WTC11 (cell line): ENCODE measurements around the gene SLC35F4. TPM values are rescaled to one million over a fixed set of nuclear protein-coding genes. Genes with fewer than 3 reads are reported as not detected.

Experiments used
- ATAC-seq: fragments of 200-7000 bp; cut with Tn5 transposase; 2 replicates; pipeline ENCODE4 v1.10.0; 2021; ENCODE audit warnings: mild to moderate bottlenecking, moderate library complexity
- CTCF ChIA-PET: fragments of 300-600 bp; sonication (Branson Sonifier 250); formaldehyde crosslinking; loops from one replicate; lab custom pipeline; 2021; ENCODE audit warnings: antibody characterized with exemption; lab: Charles Lee
- POLR2A ChIA-PET: fragments of 350-600 bp; sonication (Branson Sonifier 250); formaldehyde crosslinking; loops from one replicate; lab custom pipeline; 2021; ENCODE audit warnings: antibody characterized with exemption; lab: Charles Lee
- DNase-seq: peaks from one replicate; pipeline ENCODE4 v3.0.0; 2021; ENCODE audit warnings: low spot score
- H3K27ac Mint-ChIP-seq: 2 replicates; pipeline ENCODE4 v1.8.0; 2021; ENCODE audit warnings: mixed read lengths
- H3K27me3 Mint-ChIP-seq: 2 replicates; pipeline ENCODE4 v1.8.0; 2021; ENCODE audit warnings: low read depth, mild to moderate bottlenecking, moderate library complexity, mixed read lengths
- H3K36me3 Mint-ChIP-seq: 2 replicates; pipeline ENCODE4 v1.8.0; 2021; ENCODE audit warnings: mixed read lengths
- H3K4me1 Mint-ChIP-seq: 2 replicates; pipeline ENCODE4 v1.8.0; 2022; ENCODE audit warnings: mixed read lengths
- H3K4me3 Mint-ChIP-seq: 2 replicates; pipeline ENCODE4 v1.8.0; 2021; ENCODE audit warnings: mild to moderate bottlenecking, moderate library complexity, mixed read lengths
- H3K9me3 Mint-ChIP-seq: 2 replicates; pipeline ENCODE4 v1.8.0; 2021; ENCODE audit warnings: mixed read lengths
- CBFB ChIP-seq: sonication (generic); formaldehyde crosslinking; IDR thresholded peaks from 2 replicates; pipeline ENCODE4 v1.8.1; 2022; ENCODE audit warnings: mild to moderate bottlenecking, low read depth, missing genetic modification reagents
- E2F4 ChIP-seq: sonication (generic); formaldehyde crosslinking; IDR thresholded peaks from 2 replicates; pipeline ENCODE4 v1.8.1; 2022; ENCODE audit warnings: low read depth, mild to moderate bottlenecking, moderate library complexity, missing genetic modification reagents, borderline replicate concordance
- ERG ChIP-seq: fragments of 250-450 bp; sonication (Bioruptor Pico); IDR thresholded peaks from 2 replicates; pipeline ENCODE4 v1.8.0; 2021; ENCODE audit warnings: mild to moderate bottlenecking
- FOXJ3 ChIP-seq: sonication (generic); formaldehyde crosslinking; IDR thresholded peaks from 2 replicates; pipeline ENCODE4 v1.9.0; 2021; ENCODE audit warnings: missing genetic modification reagents, mild to moderate bottlenecking, borderline replicate concordance
- FOXP1 ChIP-seq: sonication (generic); formaldehyde crosslinking; IDR thresholded peaks from 2 replicates; pipeline ENCODE4 v1.8.0; 2022; ENCODE audit warnings: missing genetic modification reagents, mild to moderate bottlenecking, moderate library complexity, borderline replicate concordance
- FOXP4 ChIP-seq: sonication (generic); formaldehyde crosslinking; IDR thresholded peaks from 2 replicates; pipeline ENCODE4 v1.8.0; 2022; ENCODE audit warnings: mild to moderate bottlenecking, missing genetic modification reagents
- IRF1 ChIP-seq: sonication (generic); formaldehyde crosslinking; IDR thresholded peaks from 2 replicates; pipeline ENCODE4 v1.8.0; 2023; ENCODE audit warnings: missing genetic modification reagents
- IRF2 ChIP-seq: sonication (generic); formaldehyde crosslinking; IDR thresholded peaks from 2 replicates; pipeline ENCODE4 v1.8.0; 2022; ENCODE audit warnings: low read depth, missing genetic modification reagents, borderline replicate concordance
- JUN ChIP-seq: sonication (generic); formaldehyde crosslinking; IDR thresholded peaks from 2 replicates; pipeline ENCODE4 v1.8.0; 2023; ENCODE audit warnings: mild to moderate bottlenecking, missing genetic modification reagents
- MAX ChIP-seq: sonication (generic); formaldehyde crosslinking; IDR thresholded peaks from 2 replicates; pipeline ENCODE4 v1.8.0; 2022; ENCODE audit warnings: mild to moderate bottlenecking, missing genetic modification reagents
- NFATC4 ChIP-seq: fragments of 250-450 bp; sonication (Bioruptor Pico); IDR thresholded peaks from 2 replicates; pipeline ENCODE4 v1.9.0; 2021; ENCODE audit warnings: mild to moderate bottlenecking
- NR1H2 ChIP-seq: sonication (generic); formaldehyde crosslinking; IDR thresholded peaks from 2 replicates; pipeline ENCODE4 v1.9.0; 2021; ENCODE audit warnings: mild to moderate bottlenecking, moderate library complexity, missing genetic modification reagents
- TEAD1 ChIP-seq: sonication (generic); formaldehyde crosslinking; IDR thresholded peaks from 2 replicates; pipeline ENCODE4 v1.8.0; 2022; ENCODE audit warnings: mild to moderate bottlenecking, missing genetic modification reagents
- TP53 ChIP-seq: sonication (generic); formaldehyde crosslinking; IDR thresholded peaks from 2 replicates; pipeline ENCODE4 v1.8.1; 2023; ENCODE audit warnings: mild to moderate bottlenecking, missing genetic modification reagents
- ZBTB43 ChIP-seq: sonication (generic); formaldehyde crosslinking; IDR thresholded peaks from 2 replicates; pipeline ENCODE4 v1.8.1; 2023; ENCODE audit warnings: mild to moderate bottlenecking, missing genetic modification reagents
- ZNF219 ChIP-seq: sonication (generic); formaldehyde crosslinking; IDR thresholded peaks from 2 replicates; pipeline ENCODE4 v1.8.0; 2023; ENCODE audit warnings: missing genetic modification reagents, mild to moderate bottlenecking, borderline replicate concordance
- ZNF263 ChIP-seq: sonication (generic); formaldehyde crosslinking; IDR thresholded peaks from 2 replicates; pipeline ENCODE4 v1.8.1; 2022; ENCODE audit warnings: low read depth, mild to moderate bottlenecking, moderate library complexity, missing genetic modification reagents
- total RNA-seq: library from RNA; stranded (reverse); gene quantifications from 3 replicates; pipeline ENCODE4 v1.2.3, GENCODE V29; 2021

The SLC35F4 gene
- total RNA-seq, 1 experiment from 2014 or later, result not detected

- no peak for TF ChIP-seq E2F4 (CRISPR knock-in tag)
- no peak for TF ChIP-seq ZNF263 (CRISPR knock-in tag)
- no peak for TF ChIP-seq NFATC4 (CRISPR knock-in tag)
- TF ChIP-seq, all 79 proteins: peak for 0
These were observed 38.1 kb upstream of the SLC35F4 start (continued) for GRCh38 chr14:57903954-57904353.

GRCh38 chr14:57898837-57899572, 33.1 kb upstream of the SLC35F4 start:
- ChIA-PET POLR2A (no interaction called here), CTCF (no interaction called here)
- no peaks in the 10 kb centered on the region; the same call in 1 of the 2 replicates for H3K27me3 Mint-ChIP-seq
- no peak overlapping the region for H3K4me3 Mint-ChIP-seq
- ATAC-seq, result no peak
- TF ChIP-seq FOXP1 (CRISPR knock-in tag), result no peak
- no peak for TF ChIP-seq IRF2 (CRISPR knock-in tag)
- TF ChIP-seq CBFB (CRISPR knock-in tag), result no peak
- TF ChIP-seq IRF1 (CRISPR knock-in tag), result no peak
- TF ChIP-seq ZNF263 (CRISPR knock-in tag), result no peak
- no peak for DNase-seq
- H3K36me3 Mint-ChIP-seq, result no peaks in the 10 kb centered on the region
- H3K9me3 Mint-ChIP-seq, result peaks cover 8% of the 10 kb centered on the region
- no peaks in the 10 kb centered on the region for H3K4me1 Mint-ChIP-seq
- no peak overlapping the region for H3K27ac Mint-ChIP-seq

GRCh38 chr14:57897144-57897748, 31.4 kb upstream of the SLC35F4 start:
- ChIA-PET POLR2A (no interaction called here), CTCF (no interaction called here)
- Mint-ChIP-seq H3K4me1 (no peaks in the 10 kb centered on the region), H3K9me3 (peaks cover 8% of the 10 kb centered on the region), H3K4me3 (no peak overlapping the region), H3K27ac (no peak overlapping the region), H3K36me3 (no peaks in the 10 kb centered on the region), H3K27me3 (no peaks in the 10 kb centered on the region; the same call in 1 of the 2 replicates)
- ATAC-seq (no peak), DNase-seq (no peak)
- no peak for TF ChIP-seq IRF2 (CRISPR knock-in tag)
- no peak for TF ChIP-seq ZNF219 (CRISPR knock-in tag)
- TF ChIP-seq NR1H2 (CRISPR knock-in tag), result no peak
- TF ChIP-seq MAX (CRISPR knock-in tag), result no peak
- TF ChIP-seq ZBTB43 (CRISPR knock-in tag), result no peak
- TF ChIP-seq TEAD1 (CRISPR knock-in tag), result no peak
- no peak for TF ChIP-seq FOXP4 (CRISPR knock-in tag)
- no peak for TF ChIP-seq TP53 (CRISPR knock-in tag)
- TF ChIP-seq ERG, result no peak
- no peak for TF ChIP-seq ZNF263 (CRISPR knock-in tag)
- TF ChIP-seq JUN, result no peak
- TF ChIP-seq FOXJ3, result no peak
